WTC11 (cell line): ENCODE measurements around the gene GDF2. TPM values are rescaled to one million over a fixed set of nuclear protein-coding genes. Genes with fewer than 3 reads are reported as not detected.

Experiments
- ATAC-seq: fragments of 200-7000 bp; cut with Tn5 transposase; 2 replicates; pipeline ENCODE4 v1.10.0; 2021; ENCODE audit warnings: mild to moderate bottlenecking, moderate library complexity
- CTCF ChIA-PET: fragments of 300-600 bp; sonication (Branson Sonifier 250); formaldehyde crosslinking; loops from one replicate; lab custom pipeline; 2021; ENCODE audit warnings: antibody characterized with exemption; lab: Charles Lee
- POLR2A ChIA-PET: fragments of 350-600 bp; sonication (Branson Sonifier 250); formaldehyde crosslinking; loops from one replicate; lab custom pipeline; 2021; ENCODE audit warnings: antibody characterized with exemption; lab: Charles Lee
- DNase-seq: peaks from one replicate; pipeline ENCODE4 v3.0.0; 2021; ENCODE audit warnings: low spot score
- H3K27ac Mint-ChIP-seq: 2 replicates; pipeline ENCODE4 v1.8.0; 2021; ENCODE audit warnings: mixed read lengths
- H3K27me3 Mint-ChIP-seq: 2 replicates; pipeline ENCODE4 v1.8.0; 2021; ENCODE audit warnings: low read depth, mild to moderate bottlenecking, moderate library complexity, mixed read lengths
- H3K36me3 Mint-ChIP-seq: 2 replicates; pipeline ENCODE4 v1.8.0; 2021; ENCODE audit warnings: mixed read lengths
- H3K4me1 Mint-ChIP-seq: 2 replicates; pipeline ENCODE4 v1.8.0; 2022; ENCODE audit warnings: mixed read lengths
- H3K4me3 Mint-ChIP-seq: 2 replicates; pipeline ENCODE4 v1.8.0; 2021; ENCODE audit warnings: mild to moderate bottlenecking, moderate library complexity, mixed read lengths
- H3K9me3 Mint-ChIP-seq: 2 replicates; pipeline ENCODE4 v1.8.0; 2021; ENCODE audit warnings: mixed read lengths
- CTCF ChIP-seq: fragments of 200-600 bp; IDR thresholded peaks from 2 replicates; pipeline ENCODE4 v1.8.0; 2022; ENCODE audit warnings: antibody characterized with exemption
- IRF2 ChIP-seq: sonication (generic); formaldehyde crosslinking; IDR thresholded peaks from 2 replicates; pipeline ENCODE4 v1.8.0; 2022; ENCODE audit warnings: low read depth, missing genetic modification reagents, borderline replicate concordance
- MLX ChIP-seq: sonication (generic); formaldehyde crosslinking; IDR thresholded peaks from 2 replicates; pipeline ENCODE4 v1.8.1; 2023; ENCODE audit warnings: mild to moderate bottlenecking, missing genetic modification reagents, moderate library complexity
- MYBL2 ChIP-seq: sonication (generic); formaldehyde crosslinking; IDR thresholded peaks from 2 replicates; pipeline ENCODE4 v1.8.1; 2023; ENCODE audit warnings: mild to moderate bottlenecking, moderate library complexity, missing genetic modification reagents
- NFE2L1 ChIP-seq: sonication (generic); formaldehyde crosslinking; IDR thresholded peaks from 2 replicates; pipeline ENCODE4 v1.8.1; 2023; ENCODE audit warnings: missing genetic modification reagents
- RELA ChIP-seq: sonication (generic); formaldehyde crosslinking; IDR thresholded peaks from 2 replicates; pipeline ENCODE4 v1.8.1; 2022; ENCODE audit warnings: missing genetic modification reagents, mild to moderate bottlenecking, borderline replicate concordance
- ZNF532 ChIP-seq: fragments of 250-450 bp; sonication (Bioruptor Pico); IDR thresholded peaks from 2 replicates; pipeline ENCODE4 v1.9.0; 2021; ENCODE audit warnings: mild to moderate bottlenecking, borderline replicate concordance
- total RNA-seq: library from RNA; stranded (reverse); gene quantifications from 3 replicates; pipeline ENCODE4 v1.2.3, GENCODE V29; 2021
- TF ChIP-seq, protein P1 (sequence below): sonication (generic); formaldehyde crosslinking; IDR thresholded peaks from 2 replicates; pipeline ENCODE4 v1.8.1; 2022; ENCODE audit warnings: low read depth, mild to moderate bottlenecking, moderate library complexity, missing genetic modification reagents, borderline replicate concordance
- TF ChIP-seq, protein P2 (sequence below): sonication (generic); formaldehyde crosslinking; IDR thresholded peaks from 2 replicates; pipeline ENCODE4 v1.8.0; 2022; ENCODE audit warnings: mild to moderate bottlenecking, missing genetic modification reagents
- TF ChIP-seq, protein P3 (sequence below): fragments of 250-450 bp; sonication (Bioruptor Pico); IDR thresholded peaks from 2 replicates; pipeline ENCODE4 v1.9.0; 2021; ENCODE audit warnings: mild to moderate bottlenecking
- TF ChIP-seq, protein P4 (sequence below): sonication (generic); formaldehyde crosslinking; IDR thresholded peaks from 2 replicates; pipeline ENCODE4 v1.8.0; 2023; ENCODE audit warnings: missing genetic modification reagents, mild to moderate bottlenecking, borderline replicate concordance

GDF2 gene
- total RNA-seq, 1 experiment from 2014 or later = not detected

GRCh38 chr10:47326306-47326926, 4.2 kb downstream of the GDF2 start:
- H3K36me3 Mint-ChIP-seq = no peaks in the 10 kb centered on the region
- H3K27ac Mint-ChIP-seq = no peak overlapping the region
- no peak for DNase-seq
- ChIA-PET POLR2A (interaction anchor here (0.7 kb wide), 1 partner anchor 1358 kb away, joined by 5 read pairs; no protein-coding TSS in a partner anchor), CTCF (no interaction called here)
- no peak for ATAC-seq
- no peak overlapping the region for H3K4me3 Mint-ChIP-seq
- TF ChIP-seq NFE2L1 (CRISPR knock-in tag) = no peak
- no peak for TF ChIP-seq IRF2
- no peak for TF ChIP-seq ZNF532
- TF ChIP-seq CTCF = no peak
- TF ChIP-seq, protein P1, sequence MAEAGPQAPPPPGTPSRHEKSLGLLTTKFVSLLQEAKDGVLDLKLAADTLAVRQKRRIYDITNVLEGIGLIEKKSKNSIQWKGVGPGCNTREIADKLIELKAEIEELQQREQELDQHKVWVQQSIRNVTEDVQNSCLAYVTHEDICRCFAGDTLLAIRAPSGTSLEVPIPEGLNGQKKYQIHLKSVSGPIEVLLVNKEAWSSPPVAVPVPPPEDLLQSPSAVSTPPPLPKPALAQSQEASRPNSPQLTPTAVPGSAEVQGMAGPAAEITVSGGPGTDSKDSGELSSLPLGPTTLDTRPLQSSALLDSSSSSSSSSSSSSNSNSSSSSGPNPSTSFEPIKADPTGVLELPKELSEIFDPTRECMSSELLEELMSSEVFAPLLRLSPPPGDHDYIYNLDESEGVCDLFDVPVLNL (CRISPR knock-in tag) = no peak
- no peaks in the 10 kb centered on the region for H3K4me1 Mint-ChIP-seq
- no peaks in the 10 kb centered on the region for H3K27me3 Mint-ChIP-seq
- peaks cover 17% of the 10 kb centered on the region for H3K9me3 Mint-ChIP-seq

DNA sequence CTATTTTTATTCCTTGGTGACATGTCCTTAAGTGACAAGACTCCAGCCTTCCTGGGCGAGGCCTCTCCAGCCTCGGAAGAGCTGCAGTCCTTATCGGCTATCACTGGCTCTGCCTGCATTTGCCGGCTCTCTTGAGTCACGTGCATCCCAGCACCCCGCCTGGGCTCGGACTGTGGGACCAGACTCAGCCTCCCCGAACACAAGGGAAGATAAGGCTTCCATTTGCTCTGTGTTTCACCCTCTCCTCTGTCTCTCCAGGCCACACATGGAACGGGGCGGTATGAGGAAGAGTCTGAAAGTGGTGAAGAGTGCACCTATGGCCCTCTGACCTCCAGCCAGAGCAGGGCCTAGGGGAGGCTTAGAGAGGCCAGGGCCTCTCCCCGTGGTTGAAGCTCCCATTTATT, 4.7 kb downstream of the GDF2 start:
- H3K27ac Mint-ChIP-seq = no peak overlapping the region
- H3K4me3 Mint-ChIP-seq = no peak overlapping the region
- ATAC-seq (no peak), DNase-seq (no peak)
- CTCF ChIA-PET = no interaction called here
- no peaks in the 10 kb centered on the region for H3K36me3 Mint-ChIP-seq
- no peaks in the 10 kb centered on the region for H3K27me3 Mint-ChIP-seq
- H3K9me3 Mint-ChIP-seq = peaks cover 17% of the 10 kb centered on the region
- POLR2A ChIA-PET = interaction anchor here (0.7 kb wide), 1 partner anchor 1357 kb away, joined by 5 read pairs; no protein-coding TSS in a partner anchor
- H3K4me1 Mint-ChIP-seq = no peaks in the 10 kb centered on the region
- TF ChIP-seq, protein P2, sequence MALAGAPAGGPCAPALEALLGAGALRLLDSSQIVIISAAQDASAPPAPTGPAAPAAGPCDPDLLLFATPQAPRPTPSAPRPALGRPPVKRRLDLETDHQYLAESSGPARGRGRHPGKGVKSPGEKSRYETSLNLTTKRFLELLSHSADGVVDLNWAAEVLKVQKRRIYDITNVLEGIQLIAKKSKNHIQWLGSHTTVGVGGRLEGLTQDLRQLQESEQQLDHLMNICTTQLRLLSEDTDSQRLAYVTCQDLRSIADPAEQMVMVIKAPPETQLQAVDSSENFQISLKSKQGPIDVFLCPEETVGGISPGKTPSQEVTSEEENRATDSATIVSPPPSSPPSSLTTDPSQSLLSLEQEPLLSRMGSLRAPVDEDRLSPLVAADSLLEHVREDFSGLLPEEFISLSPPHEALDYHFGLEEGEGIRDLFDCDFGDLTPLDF = no peak
- TF ChIP-seq, protein P3, sequence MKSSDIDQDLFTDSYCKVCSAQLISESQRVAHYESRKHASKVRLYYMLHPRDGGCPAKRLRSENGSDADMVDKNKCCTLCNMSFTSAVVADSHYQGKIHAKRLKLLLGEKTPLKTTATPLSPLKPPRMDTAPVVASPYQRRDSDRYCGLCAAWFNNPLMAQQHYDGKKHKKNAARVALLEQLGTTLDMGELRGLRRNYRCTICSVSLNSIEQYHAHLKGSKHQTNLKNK = no peak
- TF ChIP-seq MYBL2 (CRISPR knock-in tag) = no peak
- TF ChIP-seq ZNF532 = no peak
- TF ChIP-seq, protein P4, sequence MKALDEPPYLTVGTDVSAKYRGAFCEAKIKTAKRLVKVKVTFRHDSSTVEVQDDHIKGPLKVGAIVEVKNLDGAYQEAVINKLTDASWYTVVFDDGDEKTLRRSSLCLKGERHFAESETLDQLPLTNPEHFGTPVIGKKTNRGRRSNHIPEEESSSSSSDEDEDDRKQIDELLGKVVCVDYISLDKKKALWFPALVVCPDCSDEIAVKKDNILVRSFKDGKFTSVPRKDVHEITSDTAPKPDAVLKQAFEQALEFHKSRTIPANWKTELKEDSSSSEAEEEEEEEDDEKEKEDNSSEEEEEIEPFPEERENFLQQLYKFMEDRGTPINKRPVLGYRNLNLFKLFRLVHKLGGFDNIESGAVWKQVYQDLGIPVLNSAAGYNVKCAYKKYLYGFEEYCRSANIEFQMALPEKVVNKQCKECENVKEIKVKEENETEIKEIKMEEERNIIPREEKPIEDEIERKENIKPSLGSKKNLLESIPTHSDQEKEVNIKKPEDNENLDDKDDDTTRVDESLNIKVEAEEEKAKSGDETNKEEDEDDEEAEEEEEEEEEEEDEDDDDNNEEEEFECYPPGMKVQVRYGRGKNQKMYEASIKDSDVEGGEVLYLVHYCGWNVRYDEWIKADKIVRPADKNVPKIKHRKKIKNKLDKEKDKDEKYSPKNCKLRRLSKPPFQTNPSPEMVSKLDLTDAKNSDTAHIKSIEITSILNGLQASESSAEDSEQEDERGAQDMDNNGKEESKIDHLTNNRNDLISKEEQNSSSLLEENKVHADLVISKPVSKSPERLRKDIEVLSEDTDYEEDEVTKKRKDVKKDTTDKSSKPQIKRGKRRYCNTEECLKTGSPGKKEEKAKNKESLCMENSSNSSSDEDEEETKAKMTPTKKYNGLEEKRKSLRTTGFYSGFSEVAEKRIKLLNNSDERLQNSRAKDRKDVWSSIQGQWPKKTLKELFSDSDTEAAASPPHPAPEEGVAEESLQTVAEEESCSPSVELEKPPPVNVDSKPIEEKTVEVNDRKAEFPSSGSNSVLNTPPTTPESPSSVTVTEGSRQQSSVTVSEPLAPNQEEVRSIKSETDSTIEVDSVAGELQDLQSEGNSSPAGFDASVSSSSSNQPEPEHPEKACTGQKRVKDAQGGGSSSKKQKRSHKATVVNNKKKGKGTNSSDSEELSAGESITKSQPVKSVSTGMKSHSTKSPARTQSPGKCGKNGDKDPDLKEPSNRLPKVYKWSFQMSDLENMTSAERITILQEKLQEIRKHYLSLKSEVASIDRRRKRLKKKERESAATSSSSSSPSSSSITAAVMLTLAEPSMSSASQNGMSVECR (CRISPR knock-in tag) = no peak
- TF ChIP-seq MLX = no peak
- TF ChIP-seq RELA = no peak
